Muscle of arm (tissue), 14 donors: ENCODE data around the gene CACNA1B. TPM values are rescaled to one million over a fixed set of nuclear protein-coding genes. Genes with fewer than 3 reads are reported as not detected.
"Not testable (repeated sequence)": the region's sequence is repeated elsewhere in the genome, so short reads cannot be mapped to it uniquely, and the experiment has no call there.

Experiments used
- DNase-seq: peaks from one replicate; pipeline ENCODE4 v3.0.0-alpha.2; 2013
- long read RNA-seq, 11 donors: transcript quantifications; one replicate each; lab custom pipeline, GENCODE V29; 2026
- polyA plus RNA-seq, 12 donors: library from polyadenylated mRNA; unstranded; fragments of 120-200 nt; gene quantifications; one replicate each; pipeline ENCODE4 v1.2.1, GENCODE V29; 2013; ENCODE audit not compliant: insufficient read length in 12 of 12

Gene CACNA1B
- 1 to 10 TPM in 1 of 12 donors, under 1 TPM in 9, not detected in 2; 0.28 to 1.2 (median 0.59) TPM for polyA plus RNA-seq
- long read RNA-seq, donor 1, result 0 reads
- long read RNA-seq, donor 2, result 0 reads
- long read RNA-seq, donor 3, result 0 reads
- long read RNA-seq, donor 4, result 0 reads
- long read RNA-seq, donor 5, result 0 reads
- long read RNA-seq, donor 6, result 0 reads
- long read RNA-seq, donor 7, result 0 reads
- long read RNA-seq, donor 8, result 0 reads
- long read RNA-seq, donor 9, result 0 reads
- long read RNA-seq, donor 10, result 0 reads
- long read RNA-seq, donor 11, result 0 reads

- DNase-seq, result not testable (repeated sequence)
Observed at GRCh38 chr9:137877506-137878122, at the start of gene CACNA1B. CACNA1B (plus strand) TSS chr9:137877782; CDS start chr9:137877934, 152 bp downstream.

GRCh38 chr9:137827908-137828526 lies 49.6 kb upstream of the CACNA1B start:
- DNase-seq, result no peak

GRCh38 chr9:137828527-137829259 lies 48.9 kb upstream of the CACNA1B start:
- DNase-seq, result peak; percentile 15

GRCh38 chr9:137829260-137829996 lies 48.2 kb upstream of the CACNA1B start:
- no peak for DNase-seq

GRCh38 chr9:137832191-137832700 lies 45.3 kb upstream of the CACNA1B start:
- DNase-seq, result no peak

GRCh38 chr9:137832830-137833590 lies 44.6 kb upstream of the CACNA1B start:
- no peak for DNase-seq

GRCh38 chr9:137833721-137834613 lies 43.6 kb upstream of the CACNA1B start:
- DNase-seq, result no peak

GRCh38 chr9:137834846-137835546 lies 42.6 kb upstream of the CACNA1B start:
- DNase-seq, result no peak

GRCh38 chr9:137836151-137836830 lies 41.3 kb upstream of the CACNA1B start:
- no peak for DNase-seq

- no peak for DNase-seq
Observed at GRCh38 chr9:137836831-137837241, 40.7 kb upstream of the CACNA1B start.

- no peak for DNase-seq
Observed at GRCh38 chr9:137837345-137838278, 40.0 kb upstream of the CACNA1B start.

GRCh38 chr9:137838576-137838975 lies 39.0 kb upstream of the CACNA1B start:
- no peak for DNase-seq

GRCh38 chr9:137843355-137843754 lies 34.2 kb upstream of the CACNA1B start:
- DNase-seq, result no peak

- no peak for DNase-seq
Observed at GRCh38 chr9:137851516-137852267, 25.9 kb upstream of the CACNA1B start.

GRCh38 chr9:137853392-137853995 lies 24.1 kb upstream of the CACNA1B start:
- DNase-seq, result no peak

GRCh38 chr9:137860361-137860760 lies 17.2 kb upstream of the CACNA1B start:
- DNase-seq, result no peak
